HG03457 (cell line): Measurements from ENCODE around the gene DGKB.
"Not testable (repeated sequence)": the region's sequence is repeated elsewhere in the genome, so short reads cannot be mapped to it uniquely, and the experiment has no call there.

Experiments used
- ATAC-seq: cut with Tn5 transposase; IDR thresholded peaks from one replicate; pipeline ENCODE4 v1.9.1; 2021; ENCODE audit warnings: moderate number of reproducible peaks; ENCODE audit not compliant: unreplicated experiment

DGKB gene

GRCh38 chr7:14332155-14332554 lies 570.4 kb downstream of the DGKB start:
- ATAC-seq = no peak

- no peak for ATAC-seq
These were observed 577.8 kb downstream of the DGKB start for GRCh38 chr7:14324767-14325166.

- no peak for ATAC-seq
These were observed 579.8 kb downstream of the DGKB start for GRCh38 chr7:14322724-14323123.

GRCh38 chr7:14321947-14322346 lies 580.6 kb downstream of the DGKB start:
- ATAC-seq = no peak

GRCh38 chr7:14309432-14309831 lies 593.1 kb downstream of the DGKB start:
- ATAC-seq = no peak

- no peak for ATAC-seq
These were observed 597.2 kb downstream of the DGKB start for GRCh38 chr7:14305233-14305866.

GRCh38 chr7:14303536-14303935 lies 599.0 kb downstream of the DGKB start:
- ATAC-seq = no peak

GRCh38 chr7:14294637-14295036 lies 607.9 kb downstream of the DGKB start:
- no peak for ATAC-seq

- ATAC-seq = no peak
These were observed 609.1 kb downstream of the DGKB start for GRCh38 chr7:14293434-14293833.

- ATAC-seq = no peak
These were observed 609.8 kb downstream of the DGKB start for GRCh38 chr7:14292737-14293136.

- no peak for ATAC-seq
These were observed 612.6 kb downstream of the DGKB start for GRCh38 chr7:14289957-14290356.

- ATAC-seq = no peak
These were observed 613.9 kb downstream of the DGKB start for GRCh38 chr7:14288701-14289100.

GRCh38 chr7:14287398-14287797 lies 615.2 kb downstream of the DGKB start:
- ATAC-seq = no peak

GRCh38 chr7:14286036-14286435 lies 616.5 kb downstream of the DGKB start:
- ATAC-seq = no peak

- not testable (repeated sequence) for ATAC-seq
These were observed 623.3 kb downstream of the DGKB start for GRCh38 chr7:14279065-14279871.

- no peak for ATAC-seq
These were observed 627.2 kb downstream of the DGKB start for GRCh38 chr7:14275356-14275755.

GRCh38 chr7:14271441-14271840 lies 631.1 kb downstream of the DGKB start:
- no peak for ATAC-seq

- ATAC-seq = no peak
These were observed 632.5 kb downstream of the DGKB start for GRCh38 chr7:14270099-14270498.

GRCh38 chr7:14260011-14260410 lies 642.5 kb downstream of the DGKB start:
- no peak for ATAC-seq

- ATAC-seq = no peak
These were observed 643.7 kb downstream of the DGKB start for GRCh38 chr7:14258861-14259260.

- ATAC-seq = no peak
These were observed 644.1 kb downstream of the DGKB start for GRCh38 chr7:14258441-14258840.

GRCh38 chr7:14252458-14252857 lies 650.1 kb downstream of the DGKB start:
- no peak for ATAC-seq

- no peak for ATAC-seq
These were observed 660.4 kb downstream of the DGKB start for GRCh38 chr7:14242175-14242574.
